Embryonic facial prominence (tissue), 1 donor: Measurements from ENCODE around the gene ANKRD11.
"Not testable (repeated sequence)": the region's sequence is repeated elsewhere in the genome, so short reads cannot be mapped to it uniquely, and the experiment has no call there.

Source experiments
- DNase-seq: peaks from one replicate; pipeline ENCODE4 v3.0.0-alpha.2; 2016; ENCODE audit errors: extremely low spot score

The ANKRD11 gene

DNA sequence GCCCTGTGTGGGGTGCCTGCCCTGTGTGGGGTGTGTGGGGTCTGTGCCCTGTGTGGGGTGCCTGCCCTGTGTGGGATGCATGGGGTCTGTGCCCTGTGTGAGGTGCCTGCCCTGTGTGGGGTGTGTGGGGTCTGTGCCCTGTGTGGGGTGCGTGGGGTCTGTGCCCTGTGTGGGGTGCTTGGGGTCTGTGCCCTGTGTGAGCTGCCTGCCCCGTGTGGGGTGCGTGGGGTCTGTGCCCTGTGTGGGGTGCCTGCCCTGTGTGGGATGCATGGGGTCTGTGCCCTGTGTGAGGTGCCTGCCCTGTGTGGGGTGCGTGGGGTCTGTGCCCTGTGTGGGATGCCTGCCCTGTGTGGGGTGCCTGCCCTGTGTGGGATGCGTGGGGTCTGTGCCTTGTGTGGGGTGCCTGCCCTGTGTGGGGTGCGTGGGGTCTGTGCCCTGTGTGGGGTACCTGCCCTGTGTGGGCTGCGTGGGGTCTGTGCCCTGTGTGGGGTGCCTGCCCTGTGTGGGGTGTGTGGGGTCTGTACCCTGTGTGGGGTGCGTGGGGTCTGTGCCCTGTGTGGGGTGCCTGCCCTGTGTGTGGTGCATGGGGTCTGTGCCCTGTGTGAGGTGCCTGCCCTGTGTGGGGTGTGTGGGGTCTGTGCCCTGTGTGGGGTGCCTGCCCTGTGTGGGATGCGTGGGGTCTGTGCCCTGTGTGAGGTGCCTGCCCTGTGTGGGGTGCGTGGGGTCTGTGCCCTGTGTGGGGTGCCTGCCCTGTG lies 190.8 kb downstream of the ANKRD11 start:
- not testable (repeated sequence) for DNase-seq

DNA sequence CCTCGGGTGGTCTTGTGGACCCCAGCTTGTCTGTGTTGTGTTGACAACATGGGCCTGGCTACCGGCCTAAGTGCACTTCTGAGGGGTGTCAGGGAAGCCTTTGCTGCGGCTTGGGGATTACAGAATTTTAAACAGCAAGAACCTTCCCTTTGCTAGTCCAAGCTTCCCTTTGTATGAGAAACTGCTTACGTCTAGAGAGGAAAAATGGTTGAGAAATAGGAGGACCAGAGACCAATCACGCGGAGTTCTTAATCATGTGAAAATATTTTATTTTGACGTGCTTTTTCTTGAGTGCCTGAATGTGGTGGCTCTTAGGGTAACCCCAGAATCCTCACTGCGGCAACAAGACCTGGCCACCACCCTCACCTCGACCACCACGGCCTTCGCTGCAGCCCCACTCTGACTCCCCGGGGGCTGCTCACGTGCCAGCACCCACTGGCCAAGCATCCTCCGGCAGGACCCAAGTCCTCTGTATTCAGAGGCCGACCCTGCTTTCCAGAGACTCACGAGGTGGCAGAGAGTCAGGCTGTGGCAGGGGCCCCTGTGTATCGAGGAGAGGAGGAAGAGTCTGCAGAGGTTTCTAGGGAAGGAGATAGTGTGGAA lies 191.6 kb downstream of the ANKRD11 start:
- no peak for DNase-seq

DNA sequence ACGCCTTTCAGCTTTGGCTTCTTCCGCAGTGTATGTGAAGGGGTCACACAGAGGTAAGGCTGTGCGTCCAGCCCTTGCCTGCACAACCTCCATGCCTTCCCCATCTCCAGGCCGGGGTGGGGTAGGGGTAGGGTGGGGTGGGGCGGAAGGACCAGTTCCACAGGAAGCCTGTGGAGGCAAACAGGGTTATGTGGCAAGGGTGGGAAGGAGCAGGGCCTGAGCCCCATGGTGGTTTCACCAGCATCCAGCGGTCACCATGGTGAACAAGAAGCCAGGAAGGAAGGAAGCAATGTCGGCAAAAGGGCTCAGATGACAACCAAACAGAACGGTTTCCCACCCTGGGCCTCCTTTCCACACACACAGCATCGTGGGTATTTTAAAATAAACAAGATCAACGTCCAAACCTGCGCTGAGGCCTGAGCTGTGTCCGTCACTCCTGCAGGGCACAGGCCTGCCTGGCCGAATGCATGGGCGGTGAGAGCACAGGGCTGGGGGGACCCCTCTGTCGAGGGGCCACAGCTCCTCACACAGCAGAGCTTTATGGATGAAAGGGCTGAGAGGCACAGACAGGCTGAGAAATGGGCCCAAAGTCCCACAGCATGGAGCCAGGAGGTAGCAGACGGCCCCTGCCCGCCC lies 192.3 kb downstream of the ANKRD11 start:
- no peak for DNase-seq

DNA sequence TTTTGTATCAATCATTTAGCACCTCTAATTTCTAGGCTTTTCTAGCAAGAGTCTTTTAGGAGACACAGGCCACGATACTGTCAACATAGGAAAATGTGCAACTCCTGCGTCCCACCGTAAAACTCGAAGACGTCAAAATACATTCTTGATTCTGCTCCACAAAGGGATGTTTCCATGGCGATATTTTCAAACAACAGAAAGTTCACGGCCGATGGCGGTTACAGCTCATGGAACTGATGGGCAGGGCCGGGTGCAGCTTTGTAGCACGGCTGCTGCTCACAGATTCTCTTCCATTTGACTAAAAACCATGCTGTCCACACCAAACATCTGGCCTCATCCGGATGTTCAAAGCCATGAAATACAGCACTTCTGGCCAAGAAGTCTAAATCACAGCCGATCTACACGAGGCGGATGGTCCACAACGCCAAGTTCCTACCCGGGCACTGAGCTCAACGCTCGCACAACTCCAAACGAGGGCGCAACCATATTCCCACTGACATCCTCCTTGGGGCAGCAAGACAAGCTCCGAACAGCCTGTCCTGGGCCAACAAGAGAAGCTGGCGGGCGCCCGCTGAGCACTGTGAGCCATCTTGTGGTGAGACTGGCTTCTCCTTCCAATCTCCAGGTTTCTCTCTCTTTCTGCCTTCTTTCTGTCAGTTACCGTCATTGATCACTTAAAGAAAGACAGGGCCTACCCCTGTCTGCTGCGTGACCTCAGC lies 193.0 kb downstream of the ANKRD11 start:
- DNase-seq = no peak

DNA sequence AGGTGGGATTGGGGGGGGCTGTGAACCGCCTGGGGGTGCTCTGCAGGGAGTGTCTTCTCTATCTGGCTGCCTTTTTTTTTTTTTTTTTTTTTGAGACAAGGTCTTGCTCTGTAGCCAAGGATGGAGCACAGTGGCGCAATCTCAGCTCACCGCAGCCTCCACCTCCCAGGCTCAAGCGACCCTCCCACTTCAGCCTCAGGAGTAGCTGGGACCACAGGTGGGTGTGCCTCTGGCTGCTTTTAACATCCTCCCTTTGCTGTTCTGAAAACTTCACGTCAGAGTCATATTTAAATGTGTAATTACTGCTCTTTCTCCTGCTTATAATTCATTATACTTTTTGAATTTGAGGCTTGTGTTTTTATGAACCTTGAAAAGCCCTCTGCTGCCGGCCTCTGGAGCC lies 194.4 kb downstream of the ANKRD11 start:
- no peak for DNase-seq

DNA sequence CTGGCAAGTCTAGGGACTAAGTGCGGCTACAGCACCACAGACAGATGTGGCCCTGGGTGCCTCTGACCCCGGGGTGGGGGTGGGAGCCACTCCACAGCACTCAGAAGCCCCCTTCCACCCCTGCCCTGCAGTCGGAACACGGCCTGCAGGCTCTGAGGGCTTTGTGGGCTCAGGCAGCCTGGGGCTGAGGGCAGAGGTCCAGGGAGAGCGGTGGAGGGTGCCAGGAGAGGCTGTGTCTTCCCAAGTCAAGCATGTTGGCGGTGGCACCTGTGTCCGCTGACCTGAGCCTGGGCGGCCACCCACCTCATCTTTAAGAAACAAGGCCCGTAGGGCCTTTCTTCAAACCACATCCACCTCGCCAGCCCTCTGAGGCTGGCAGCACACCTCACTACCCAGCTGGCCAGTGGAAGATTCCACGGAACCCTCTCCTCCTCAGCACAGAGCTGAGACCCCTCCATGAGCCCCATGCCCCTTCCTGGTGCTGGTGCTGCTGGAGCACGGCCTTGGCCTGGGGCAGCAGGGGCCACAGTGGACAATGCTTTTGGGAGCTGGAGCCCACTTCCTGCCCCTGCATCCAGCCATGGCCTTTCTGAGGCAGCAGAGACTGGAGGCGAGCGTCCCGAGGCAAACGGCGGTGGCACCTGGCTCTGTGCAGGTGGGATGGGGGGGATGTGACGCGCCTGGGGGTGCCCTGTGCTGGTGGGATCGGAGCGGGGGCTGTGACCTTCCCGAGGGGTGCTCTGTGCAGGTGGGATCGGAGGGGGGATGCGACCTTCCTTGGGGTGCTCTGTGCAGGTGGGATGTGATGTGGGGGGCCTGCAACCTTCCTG lies 195.1 kb downstream of the ANKRD11 start:
- no peak for DNase-seq

DNA sequence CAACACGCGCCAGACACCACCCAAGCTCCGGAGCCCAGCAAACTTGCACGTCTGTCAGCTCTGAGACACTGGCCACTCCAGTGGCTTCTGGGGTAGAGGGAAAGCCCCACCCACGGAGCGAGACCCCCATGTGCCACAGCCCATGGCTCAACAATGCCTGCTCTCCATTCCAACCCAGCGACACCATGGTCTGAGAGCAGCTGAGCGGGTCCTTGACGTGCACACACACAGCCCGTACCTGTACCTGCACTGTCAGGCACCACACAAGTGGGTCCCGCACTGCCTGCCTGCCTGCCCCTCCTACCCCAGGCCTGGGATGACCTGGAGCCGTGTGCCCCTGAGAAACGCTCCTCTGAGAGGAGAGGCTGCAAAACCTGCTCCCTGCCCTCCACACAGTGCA lies 195.9 kb downstream of the ANKRD11 start:
- no peak for DNase-seq

DNA sequence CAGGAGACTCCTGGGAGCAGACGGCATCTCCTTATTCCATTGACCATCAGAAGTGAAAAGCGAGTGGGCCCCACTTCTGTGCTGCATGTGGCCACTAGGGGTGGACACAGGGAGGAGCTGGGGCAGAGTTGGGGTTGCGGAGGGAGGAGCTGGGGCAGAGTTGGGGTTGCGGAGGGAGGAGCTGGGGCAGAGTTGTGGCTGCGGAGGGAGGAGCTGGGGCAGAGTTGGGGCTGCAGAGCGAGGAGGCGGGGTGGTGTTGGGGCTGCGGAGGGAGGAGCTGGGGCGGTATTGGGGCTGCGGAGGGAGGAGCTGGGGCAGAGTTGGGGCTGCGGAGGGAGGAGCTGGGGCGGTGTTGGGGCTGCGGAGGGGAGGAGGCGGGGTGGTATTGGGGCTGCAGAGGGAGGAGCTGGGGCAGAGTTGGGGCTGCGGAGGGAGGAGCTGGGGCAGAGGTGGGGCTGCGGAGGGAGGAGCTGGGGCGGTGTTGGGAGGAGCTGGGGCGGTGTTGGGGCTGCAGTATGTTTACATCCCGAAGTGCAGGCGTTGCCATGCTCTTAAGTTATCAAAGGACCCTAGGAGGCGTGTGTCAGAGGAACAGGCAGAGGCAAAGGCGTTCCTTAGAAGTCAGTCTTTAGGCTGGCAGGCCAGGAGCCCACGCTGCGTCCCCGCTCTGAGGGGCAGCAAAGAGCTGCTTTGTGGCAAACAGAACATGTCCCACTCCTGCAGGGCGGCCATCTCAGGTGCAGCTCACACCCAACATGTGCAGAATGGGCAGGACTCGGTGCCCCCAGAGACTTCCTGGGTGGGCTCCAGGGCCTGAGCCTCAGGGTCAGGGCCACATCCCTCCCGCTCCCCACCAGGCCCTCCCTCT lies 196.9 kb downstream of the ANKRD11 start:
- DNase-seq = no peak

DNA sequence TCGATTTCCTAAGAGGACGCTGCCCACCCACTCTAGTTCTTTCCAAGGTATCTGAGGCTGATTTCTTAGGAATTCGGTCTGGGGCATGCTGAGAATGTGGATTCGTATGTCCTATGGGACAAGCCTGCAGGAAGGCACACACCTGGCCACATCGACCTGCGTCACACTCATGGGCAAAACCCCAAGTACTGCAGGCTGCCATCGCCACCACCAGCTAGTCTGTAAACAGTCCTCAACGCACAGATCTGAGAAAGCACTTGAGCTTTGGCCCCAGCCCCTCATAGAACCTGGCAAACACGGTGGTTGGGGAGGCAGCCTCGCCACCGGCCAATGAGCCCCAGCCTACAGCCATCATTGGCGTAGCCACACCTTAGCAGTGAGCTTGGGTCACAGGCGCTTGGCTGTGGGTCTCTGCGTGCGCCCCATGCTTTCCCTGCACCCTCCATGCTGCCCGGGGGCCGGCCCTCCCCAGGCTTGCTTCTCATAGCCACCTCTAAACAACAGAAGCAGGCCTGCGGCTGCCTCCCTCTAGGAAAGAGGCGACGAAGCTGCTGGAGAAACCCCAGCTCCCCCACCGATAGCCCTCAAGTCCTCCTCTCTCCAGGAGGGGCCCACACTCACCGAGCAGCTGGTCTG lies 197.8 kb downstream of the ANKRD11 start:
- no peak for DNase-seq

DNA sequence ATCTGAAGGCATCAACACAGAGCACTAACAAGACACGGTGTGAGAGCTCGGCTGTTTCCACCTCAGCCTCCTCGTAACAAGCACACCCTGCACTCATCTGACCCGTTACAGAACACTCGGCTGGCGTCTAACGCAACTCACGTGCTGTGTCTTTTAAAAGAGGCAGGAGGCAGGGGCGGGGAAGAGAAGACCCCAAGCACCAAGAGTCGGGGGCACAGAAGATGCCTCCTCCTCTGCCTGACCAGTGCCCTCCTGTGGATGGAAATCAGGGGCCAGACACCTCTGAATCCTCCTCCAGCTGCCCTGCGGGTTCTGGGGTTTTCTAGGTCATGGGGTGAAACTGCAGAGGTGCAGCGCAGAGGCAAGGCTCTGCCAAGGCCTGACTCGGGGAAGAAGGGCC lies 198.6 kb downstream of the ANKRD11 start:
- no peak for DNase-seq

DNA sequence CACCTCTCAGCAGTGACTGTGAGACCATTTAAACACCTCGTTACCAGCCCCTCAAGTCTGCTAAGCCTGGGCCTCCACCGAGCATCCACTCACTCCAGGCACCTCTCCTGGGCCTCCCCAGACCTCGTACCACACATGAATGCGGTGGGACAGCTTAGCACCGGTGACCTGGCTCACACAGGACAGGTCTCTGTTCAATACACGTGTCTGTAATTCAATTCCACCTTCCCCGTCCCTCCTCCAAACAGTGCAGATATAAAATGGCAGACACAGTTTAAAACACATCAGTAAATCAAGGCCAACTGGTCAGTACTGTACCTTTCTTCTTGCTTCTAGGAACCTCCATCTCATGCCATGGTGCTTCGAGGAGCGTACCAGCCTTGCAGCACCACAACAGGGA lies 199.0 kb downstream of the ANKRD11 start:
- DNase-seq = no peak

DNA sequence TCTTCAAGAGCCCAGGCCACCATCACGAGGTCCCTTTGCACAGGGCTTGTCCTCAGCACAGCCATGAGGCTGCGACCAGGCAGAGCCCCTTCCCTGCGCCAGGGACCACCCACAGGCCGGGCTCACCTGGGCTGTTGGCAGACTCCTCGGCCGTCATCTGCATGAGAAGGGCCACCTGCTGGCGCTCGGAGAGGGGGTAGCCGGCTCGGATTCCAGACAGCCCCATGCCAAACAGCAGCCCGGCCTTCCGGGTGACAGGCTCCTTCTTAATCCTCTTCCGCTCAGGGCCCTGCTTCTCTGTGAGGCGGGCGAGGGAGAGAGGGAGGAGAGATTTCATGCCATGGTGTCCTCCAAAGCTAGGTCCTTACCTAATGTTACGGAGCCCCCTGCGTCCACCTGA lies 199.5 kb downstream of the ANKRD11 start:
- DNase-seq = no peak

DNA sequence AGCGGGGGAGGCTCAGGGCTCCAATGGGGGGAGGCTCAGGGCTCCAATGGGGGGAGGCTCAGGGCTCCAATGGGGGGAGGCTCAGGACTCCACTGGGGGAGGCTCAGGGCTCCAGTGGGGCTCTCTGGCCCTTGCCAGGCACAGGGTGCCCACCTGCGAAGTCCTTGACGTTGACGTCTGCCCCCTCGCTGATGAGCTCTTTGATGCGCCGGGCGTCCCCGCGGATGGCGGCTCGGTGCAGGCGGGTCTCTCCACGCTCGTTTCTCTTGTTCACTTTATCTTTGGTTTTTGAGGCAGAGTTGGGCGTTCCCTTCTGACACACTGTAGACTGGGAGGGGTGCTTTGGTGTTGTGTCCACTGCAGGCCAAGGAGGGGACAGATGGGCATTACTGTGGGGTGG lies 199.9 kb downstream of the ANKRD11 start:
- no peak for DNase-seq

DNA sequence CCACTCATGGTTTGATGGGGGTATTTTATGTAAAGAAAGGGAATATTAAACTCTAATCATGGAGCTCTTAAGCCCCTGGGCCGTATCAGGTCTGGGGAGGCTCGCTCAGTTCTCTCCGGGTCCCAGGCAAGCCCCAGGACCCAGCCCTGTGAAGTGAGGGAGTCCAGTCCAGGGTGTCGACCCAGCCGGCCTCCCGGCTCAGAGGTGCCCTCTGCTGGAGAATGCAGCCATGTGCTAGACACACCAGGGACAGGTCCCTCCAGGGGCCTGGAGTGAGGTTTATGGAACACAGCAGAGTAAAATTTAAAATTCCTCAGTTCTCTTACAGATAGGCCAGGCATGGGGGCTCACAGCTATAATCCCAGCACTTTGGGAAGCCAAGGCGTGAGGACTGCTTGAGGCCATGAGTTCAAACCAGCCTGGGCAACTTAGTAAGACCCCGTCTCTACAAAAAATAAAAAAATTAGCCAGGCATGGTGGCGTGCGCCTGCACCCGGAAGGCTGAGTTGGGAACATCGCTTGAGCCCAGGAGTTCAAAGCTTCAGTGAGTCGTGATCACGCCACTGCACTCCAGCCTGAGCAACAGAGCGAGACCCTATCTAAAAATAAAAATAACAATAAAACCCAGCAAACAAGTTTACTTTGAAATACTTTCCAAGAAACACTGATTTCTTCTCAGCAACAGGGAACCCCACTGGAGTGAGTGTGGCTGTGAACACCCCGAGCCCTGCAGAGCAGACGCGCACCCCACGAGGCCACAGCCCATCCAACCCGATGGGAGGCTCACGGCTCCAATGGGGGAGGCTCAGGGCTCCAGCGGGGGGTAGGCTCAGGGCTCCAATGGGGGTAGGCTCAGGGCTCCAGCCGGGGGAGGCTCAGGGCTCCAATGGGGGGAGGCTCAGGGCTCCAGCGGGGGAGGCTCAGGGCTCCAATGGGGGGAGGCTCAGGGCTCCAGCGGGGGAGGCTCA lies 200.6 kb downstream of the ANKRD11 start:
- DNase-seq = no peak

DNA sequence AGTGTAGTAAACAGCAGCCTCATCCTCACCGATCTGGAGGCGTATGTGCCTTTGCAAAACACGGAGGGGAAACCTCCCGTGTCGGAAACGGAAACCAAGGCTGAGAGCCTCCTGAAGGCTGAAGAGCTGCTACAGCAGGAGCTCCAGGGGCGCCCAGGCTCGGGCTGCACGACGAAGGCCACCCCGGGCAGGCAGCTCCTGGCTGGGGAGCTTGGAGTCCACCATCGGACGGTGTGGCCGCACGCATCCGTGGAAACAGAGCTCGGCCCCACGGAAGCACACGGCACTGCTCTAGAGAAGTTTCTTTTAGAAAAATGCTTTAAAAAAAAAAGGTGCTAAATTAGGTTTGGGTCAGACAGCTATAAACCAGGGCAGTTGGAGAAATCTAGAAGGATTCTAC lies 201.4 kb downstream of the ANKRD11 start:
- DNase-seq = no peak

DNA sequence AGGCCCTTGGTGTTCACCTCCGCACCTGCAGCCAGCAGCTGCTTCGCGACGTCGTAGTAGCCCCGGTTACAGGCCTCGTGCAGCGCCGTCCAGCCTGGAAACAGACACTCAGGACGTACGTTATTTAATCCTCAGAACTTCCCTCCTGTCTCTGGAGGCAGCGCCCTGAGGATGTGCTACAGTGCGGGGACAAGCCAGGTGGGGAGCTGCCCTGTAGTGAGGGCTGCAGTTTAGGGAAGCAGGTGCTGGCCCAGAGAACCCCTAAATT lies 201.8 kb downstream of the ANKRD11 start:
- no peak for DNase-seq

DNA sequence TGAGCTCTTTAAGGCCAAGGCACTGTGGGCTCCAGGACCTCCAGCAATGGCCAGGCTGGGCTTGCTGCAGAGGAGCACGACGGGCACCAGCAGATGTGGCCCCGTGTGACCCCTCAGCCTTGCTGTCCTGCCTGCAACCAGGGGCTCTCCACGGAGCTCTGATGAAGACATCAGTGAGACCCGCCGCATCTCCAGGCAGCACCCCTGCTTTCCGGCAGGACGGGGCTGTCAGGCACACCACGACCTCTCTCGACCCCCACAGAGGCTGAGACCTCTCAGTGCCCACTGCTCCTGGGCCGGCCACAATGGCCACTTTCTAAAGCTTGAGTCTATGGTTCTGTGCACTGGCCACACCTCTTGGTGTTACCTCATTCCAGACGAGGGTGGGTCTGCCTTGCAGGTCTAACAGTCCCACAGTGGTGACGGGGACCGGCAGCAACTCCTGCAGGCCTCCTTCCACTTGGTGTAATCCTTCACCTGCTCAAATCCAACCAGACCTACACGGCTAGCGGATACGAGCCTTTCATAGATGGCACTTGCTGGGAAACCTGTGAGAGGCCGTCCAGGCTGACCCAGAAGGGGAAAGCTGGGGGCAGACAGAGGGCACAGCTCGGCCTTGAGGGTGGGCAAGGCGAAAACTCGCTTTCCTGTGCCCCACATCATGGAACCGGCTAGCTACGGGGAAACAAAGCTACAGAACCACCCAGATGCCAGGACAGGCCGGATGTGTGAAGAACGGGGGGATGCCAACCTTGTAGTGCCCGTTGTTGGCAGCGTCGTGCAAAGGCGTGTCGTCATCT lies 202.4 kb downstream of the ANKRD11 start:
- DNase-seq = no peak

DNA sequence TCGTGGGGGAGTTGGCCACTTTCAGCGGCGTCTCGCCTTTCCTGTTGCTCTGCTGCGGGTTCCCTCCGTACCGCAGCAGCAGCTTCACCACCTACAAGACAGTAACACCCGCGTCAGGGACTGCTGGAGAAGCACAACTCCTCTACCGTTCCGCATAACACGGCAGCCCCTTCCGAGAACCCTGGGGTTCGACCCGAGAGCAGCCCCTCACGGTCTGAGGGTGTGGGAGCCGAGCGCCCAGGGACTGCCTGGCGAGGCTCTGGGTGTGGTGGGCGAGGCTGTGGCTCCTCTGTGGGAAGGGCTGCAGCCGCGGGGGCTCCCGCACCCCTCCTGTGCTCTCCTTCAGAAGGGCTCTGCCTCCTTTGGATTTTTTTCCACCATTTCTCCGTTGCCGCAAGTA lies 204.3 kb downstream of the ANKRD11 start:
- DNase-seq = no peak

DNA sequence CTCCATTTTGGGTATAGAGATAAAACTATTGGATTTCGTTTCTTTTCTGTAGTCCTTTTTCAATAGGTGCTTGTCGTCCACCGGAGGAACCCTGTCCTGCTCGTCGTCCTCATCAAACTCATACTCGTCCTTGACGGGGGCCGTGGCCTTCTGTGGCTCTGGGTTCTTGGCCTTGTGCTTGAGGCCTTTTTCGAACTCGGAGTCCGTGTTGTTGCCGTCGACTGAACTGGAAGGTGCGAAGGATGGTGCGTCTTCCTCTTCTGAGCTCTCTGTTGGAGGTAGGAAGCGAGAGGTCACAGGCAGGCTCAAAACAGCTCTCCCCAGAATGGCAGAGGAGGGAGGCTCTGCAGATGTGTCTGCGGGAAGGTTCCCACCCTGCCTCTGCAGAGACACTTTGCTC lies 205.0 kb downstream of the ANKRD11 start:
- no peak for DNase-seq
